ENCODE data around the gene LAMC1. TPM values are rescaled to one million over a fixed set of nuclear protein-coding genes. Genes with fewer than 3 reads are reported as not detected.

The LAMC1 gene
- total and polyA plus RNA-seq, 4 donors, result 23.4 to 272 (median 116) TPM

DNA sequence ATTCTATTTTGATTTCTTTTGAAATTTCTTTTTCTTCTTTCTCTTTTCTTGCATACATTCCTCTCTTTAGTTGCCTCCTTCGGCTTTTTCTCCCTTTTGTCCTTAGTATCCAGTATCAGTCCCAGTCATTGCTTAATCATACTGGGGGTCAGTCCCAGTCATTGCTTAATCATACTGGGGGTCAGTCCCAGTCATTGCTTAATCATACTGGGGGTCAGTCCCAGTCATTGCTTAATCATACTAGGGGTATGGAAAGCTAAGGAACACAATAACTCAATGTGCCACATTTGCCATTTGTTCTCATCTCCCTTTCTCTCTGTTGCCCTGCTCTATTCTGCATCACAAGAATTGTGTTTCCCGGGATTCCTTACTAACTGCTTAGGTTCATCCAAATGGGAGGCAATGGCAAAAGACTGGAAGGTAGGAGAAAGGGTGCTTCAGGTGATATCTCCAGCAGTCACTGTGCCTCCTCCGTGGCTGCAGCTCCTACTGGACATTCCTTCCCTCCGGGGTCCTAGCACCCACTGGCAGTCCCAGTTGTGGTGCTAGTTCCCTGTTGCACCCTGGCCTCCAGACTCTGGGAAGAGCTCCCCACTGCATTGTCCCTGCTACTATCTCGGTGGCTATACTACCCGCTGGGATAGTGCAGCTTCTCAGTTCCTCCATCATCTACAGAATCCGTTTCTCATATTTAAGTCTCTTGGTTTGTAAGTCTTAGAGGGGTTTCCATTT is 32.6 kb upstream of the LAMC1 start:
- TF ChIP-seq, protein P1, sequence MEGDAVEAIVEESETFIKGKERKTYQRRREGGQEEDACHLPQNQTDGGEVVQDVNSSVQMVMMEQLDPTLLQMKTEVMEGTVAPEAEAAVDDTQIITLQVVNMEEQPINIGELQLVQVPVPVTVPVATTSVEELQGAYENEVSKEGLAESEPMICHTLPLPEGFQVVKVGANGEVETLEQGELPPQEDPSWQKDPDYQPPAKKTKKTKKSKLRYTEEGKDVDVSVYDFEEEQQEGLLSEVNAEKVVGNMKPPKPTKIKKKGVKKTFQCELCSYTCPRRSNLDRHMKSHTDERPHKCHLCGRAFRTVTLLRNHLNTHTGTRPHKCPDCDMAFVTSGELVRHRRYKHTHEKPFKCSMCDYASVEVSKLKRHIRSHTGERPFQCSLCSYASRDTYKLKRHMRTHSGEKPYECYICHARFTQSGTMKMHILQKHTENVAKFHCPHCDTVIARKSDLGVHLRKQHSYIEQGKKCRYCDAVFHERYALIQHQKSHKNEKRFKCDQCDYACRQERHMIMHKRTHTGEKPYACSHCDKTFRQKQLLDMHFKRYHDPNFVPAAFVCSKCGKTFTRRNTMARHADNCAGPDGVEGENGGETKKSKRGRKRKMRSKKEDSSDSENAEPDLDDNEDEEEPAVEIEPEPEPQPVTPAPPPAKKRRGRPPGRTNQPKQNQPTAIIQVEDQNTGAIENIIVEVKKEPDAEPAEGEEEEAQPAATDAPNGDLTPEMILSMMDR (IDR thresholded peaks at IDR 0.05; ENCODE audit: control extremely low read depth, extremely low read depth), result no peak
- no peaks in the 10 kb centered on the region for H3K9me3 ChIP-seq (ENCODE audit: control insufficient read depth in 4 of 4, insufficient read depth in 3 of 4, low read length in 3 of 4)
- WGBS, 2 donors, result 91 to 94% methylated on average over 7 of the region's 7 CpGs
- no peak overlapping the region for H3K4me3 ChIP-seq
- H3K27ac ChIP-seq (ENCODE audit: low read depth in 1 of 2, low read length in 1 of 2), result no peak overlapping the region
- ATAC-seq (ENCODE audit: insufficient read depth, low FRiP score), result no peak
- H3K27me3 ChIP-seq (ENCODE audit: control insufficient read depth in 3 of 3, insufficient read depth in 3 of 3, low read length in 2 of 3), result no peaks in the 10 kb centered on the region
- peaks cover 0 to 2% (median 0%) of the 10 kb centered on the region in 5 donors for H3K4me1 ChIP-seq (ENCODE audit: control insufficient read depth in 5 of 5, insufficient read depth in 5 of 5, low read length in 5 of 5)
- no peaks in the 10 kb centered on the region for H3K36me3 ChIP-seq (ENCODE audit: control insufficient read depth in 4 of 4, insufficient read depth in 4 of 4, low read length in 4 of 4)
- no peak for DNase-seq
- no peak overlapping the region for H3K9ac ChIP-seq (ENCODE audit: insufficient read depth in 1 of 2, low read length in 2 of 2)

DNA sequence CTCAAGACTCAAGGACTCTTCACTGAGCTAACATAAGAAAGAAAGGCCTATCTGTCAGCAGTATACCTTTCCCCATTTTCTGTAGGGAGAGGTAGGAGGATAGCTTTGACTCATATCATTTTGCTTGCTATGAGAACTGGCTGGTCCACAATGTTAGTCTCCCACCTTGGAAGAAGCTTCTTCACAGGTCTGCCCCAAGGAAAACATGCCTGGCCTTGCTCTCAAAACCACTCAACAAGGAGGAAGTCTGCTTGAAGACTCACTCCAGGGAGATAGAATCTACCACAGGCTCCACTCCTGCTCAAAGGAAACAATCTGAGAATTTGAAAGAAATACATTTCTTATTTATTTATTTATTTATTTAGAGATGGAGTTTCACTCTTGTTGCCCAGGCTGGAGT is 29.5 kb upstream of the LAMC1 start:
- TF ChIP-seq, protein P1 (IDR thresholded peaks at IDR 0.05; ENCODE audit: control extremely low read depth, extremely low read depth), result no peak
- Histone ChIP-seq H3K4me1 (ENCODE audit: control insufficient read depth in 5 of 5, insufficient read depth in 5 of 5, low read length in 5 of 5) (peaks cover 0 to 4% (median 0%) of the 10 kb centered on the region in 5 donors), H3K4me3 (no peak overlapping the region), H3K36me3 (ENCODE audit: control insufficient read depth in 4 of 4, insufficient read depth in 4 of 4, low read length in 4 of 4) (no peaks in the 10 kb centered on the region), H3K9ac (ENCODE audit: insufficient read depth in 1 of 2, low read length in 2 of 2) (no peak overlapping the region), H3K27me3 (ENCODE audit: control insufficient read depth in 3 of 3, insufficient read depth in 3 of 3, low read length in 2 of 3) (no peaks in the 10 kb centered on the region), H3K27ac (ENCODE audit: low read depth in 1 of 2, low read length in 1 of 2) (no peak overlapping the region), H3K9me3 (ENCODE audit: control insufficient read depth in 4 of 4, insufficient read depth in 3 of 4, low read length in 3 of 4) (no peaks in the 10 kb centered on the region)
- ATAC-seq (ENCODE audit: insufficient read depth, low FRiP score) (no peak), DNase-seq (no peak)

DNA sequence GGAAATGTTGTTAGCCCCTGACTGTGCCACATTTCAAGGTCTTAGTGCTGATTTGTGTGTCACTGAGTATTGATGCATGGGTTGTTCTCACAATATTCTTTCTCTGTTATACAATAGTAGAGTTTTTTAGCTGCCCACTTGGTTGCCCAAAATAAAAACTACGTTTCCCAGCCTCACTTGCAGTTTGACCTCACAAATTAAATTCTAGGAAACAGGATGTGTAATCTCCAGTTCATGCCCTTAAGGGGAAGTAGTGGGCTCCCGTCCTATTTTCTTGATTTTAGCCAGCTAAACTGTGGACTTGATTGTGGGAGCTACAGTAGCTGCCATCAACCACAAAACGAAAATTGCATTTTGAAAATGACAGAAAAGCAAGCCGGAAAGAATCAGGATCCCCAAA is 27.3 kb upstream of the LAMC1 start:
- H3K27ac ChIP-seq (ENCODE audit: low read depth in 1 of 2, low read length in 1 of 2), result no peak overlapping the region
- no peaks in the 10 kb centered on the region for H3K9me3 ChIP-seq (ENCODE audit: control insufficient read depth in 4 of 4, insufficient read depth in 3 of 4, low read length in 3 of 4)
- no peak overlapping the region for H3K4me3 ChIP-seq
- WGBS, 2 donors, result 54 to 60% methylated on average over 4 of the region's 4 CpGs
- DNase-seq, result no peak
- H3K36me3 ChIP-seq (ENCODE audit: control insufficient read depth in 4 of 4, insufficient read depth in 4 of 4, low read length in 4 of 4), result no peaks in the 10 kb centered on the region
- no peak overlapping the region for H3K9ac ChIP-seq (ENCODE audit: insufficient read depth in 1 of 2, low read length in 2 of 2)
- H3K27me3 ChIP-seq (ENCODE audit: control insufficient read depth in 3 of 3, insufficient read depth in 3 of 3, low read length in 2 of 3), result no peaks in the 10 kb centered on the region
- no peak for ATAC-seq (ENCODE audit: insufficient read depth, low FRiP score)
- TF ChIP-seq, protein P1 (IDR thresholded peaks at IDR 0.05; ENCODE audit: control extremely low read depth, extremely low read depth), result no peak
- peaks cover 0 to 7% (median 3%) of the 10 kb centered on the region in 5 donors for H3K4me1 ChIP-seq (ENCODE audit: control insufficient read depth in 5 of 5, insufficient read depth in 5 of 5, low read length in 5 of 5)

DNA sequence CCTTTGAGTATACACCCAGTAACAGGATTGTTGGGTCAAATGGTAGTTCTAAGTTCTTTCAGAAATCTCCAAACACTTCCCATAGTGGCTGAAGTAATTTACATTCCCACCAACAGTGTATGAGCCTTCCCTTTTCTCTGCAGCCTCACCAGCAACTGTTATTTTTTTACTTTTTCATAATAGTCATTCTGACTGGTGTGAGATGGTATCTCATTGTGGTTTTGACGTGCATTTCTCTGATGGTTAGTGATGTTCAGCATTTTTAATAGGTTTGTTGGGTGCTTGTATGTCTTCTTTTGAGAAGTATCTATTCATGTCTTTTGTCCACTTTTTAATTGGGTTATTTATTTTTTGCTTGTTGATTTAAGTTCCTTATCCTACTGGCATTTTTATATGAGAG is 26.4 kb upstream of the LAMC1 start:
- Histone ChIP-seq H3K4me1 (ENCODE audit: control insufficient read depth in 5 of 5, insufficient read depth in 5 of 5, low read length in 5 of 5) (peaks cover 0 to 7% (median 4%) of the 10 kb centered on the region in 5 donors), H3K27ac (ENCODE audit: low read depth in 1 of 2, low read length in 1 of 2) (no peak overlapping the region), H3K9ac (ENCODE audit: insufficient read depth in 1 of 2, low read length in 2 of 2) (no peak overlapping the region), H3K36me3 (ENCODE audit: control insufficient read depth in 4 of 4, insufficient read depth in 4 of 4, low read length in 4 of 4) (no peaks in the 10 kb centered on the region), H3K9me3 (ENCODE audit: control insufficient read depth in 4 of 4, insufficient read depth in 3 of 4, low read length in 3 of 4) (no peaks in the 10 kb centered on the region), H3K27me3 (ENCODE audit: control insufficient read depth in 3 of 3, insufficient read depth in 3 of 3, low read length in 2 of 3) (no peaks in the 10 kb centered on the region), H3K4me3 (no peak overlapping the region)
- no peak for ATAC-seq (ENCODE audit: insufficient read depth, low FRiP score)
- TF ChIP-seq, protein P1 (IDR thresholded peaks at IDR 0.05; ENCODE audit: control extremely low read depth, extremely low read depth), result no peak
- no peak for DNase-seq
- WGBS, 2 donors, result 57 to 63% methylated on average over 1 of the region's 1 CpG
